ENCODE measurements around the gene LIN7A. TPM values are rescaled to one million over a fixed set of nuclear protein-coding genes. Genes with fewer than 3 reads are reported as not detected.

LIN7A gene
- total RNA-seq, 1 experiment from 2014 or later: 16.2 TPM

- Histone ChIP-seq H3K4me3 (ENCODE audit: low read depth, low read length) (no peak overlapping the region), H3K9me3 (no peaks in the 10 kb centered on the region), H3K36me3 (ENCODE audit: control insufficient read depth, insufficient read depth, low read length) (no peaks in the 10 kb centered on the region), H3K4me1 (no peaks in the 10 kb centered on the region), H3K27me3 (replicated peaks; ENCODE audit: control insufficient read depth, insufficient read depth, low read length) (no peaks in the 10 kb centered on the region)
- intact Hi-C loops (cut with micrococcal nuclease; ENCODE audit: unreplicated experiment): no loop called here
- H3K4me3 Mint-ChIP-seq (ENCODE audit: unreplicated experiment): no peak overlapping the region
- BruUV-seq (replicated peaks): no TSS peak
- ChIA-PET CTCF (interaction anchor here (0.7 kb wide), 1 partner anchor 105 kb away, joined by 4 read pairs; no protein-coding TSS in a partner anchor), POLR2A (no interaction called here)
- H3K4me1 Mint-ChIP-seq (ENCODE audit: low read depth, unreplicated experiment): peaks cover 6% of the 10 kb centered on the region
- peaks cover 5% of the 10 kb centered on the region for H3K36me3 Mint-ChIP-seq (ENCODE audit: insufficient read depth, unreplicated experiment)
- no peak for DNase-seq
- TF ChIP-seq CTCF (IDR thresholded peaks at IDR 0.05; ENCODE audit: insufficient read depth in 1 of 2, low read depth in 1 of 2, low read length in 1 of 2, severe bottlenecking in 1 of 2, unreplicated experiment in 1 of 2): no peak
- no peak overlapping the region for H3K27ac Mint-ChIP-seq (ENCODE audit: unreplicated experiment)
- H3K9me3 Mint-ChIP-seq (ENCODE audit: unreplicated experiment): no peaks in the 10 kb centered on the region
- H3K27me3 Mint-ChIP-seq (ENCODE audit: insufficient read depth, unreplicated experiment): no peaks in the 10 kb centered on the region
Observed at GRCh38 chr12:80943338-80943737, 5.6 kb upstream of the LIN7A start.

DNA sequence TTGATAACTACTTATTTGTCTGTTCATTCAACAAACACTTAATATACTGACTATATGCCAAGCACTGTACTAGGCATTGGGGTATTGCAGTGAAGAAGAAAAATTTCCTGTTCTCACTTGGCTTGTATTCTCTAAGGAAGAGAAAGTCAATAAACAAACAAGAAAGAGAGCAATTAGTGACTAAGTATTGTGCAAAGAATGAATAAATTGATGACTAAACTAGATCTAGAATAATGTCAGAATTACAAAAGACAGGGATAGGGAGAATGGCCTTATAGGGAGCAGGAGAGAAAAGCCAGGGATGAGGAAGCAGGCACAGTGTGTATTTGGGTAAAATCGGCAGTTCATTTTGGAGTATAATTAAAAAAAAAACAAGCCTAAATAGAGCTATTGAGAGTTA is 4.2 kb upstream of the LIN7A start:
- Histone ChIP-seq H3K36me3 (ENCODE audit: control insufficient read depth, insufficient read depth, low read length) (no peaks in the 10 kb centered on the region), H3K9me3 (no peaks in the 10 kb centered on the region), H3K4me3 (ENCODE audit: low read depth, low read length) (no peak overlapping the region), H3K4me1 (no peaks in the 10 kb centered on the region), H3K27me3 (replicated peaks; ENCODE audit: control insufficient read depth, insufficient read depth, low read length) (no peaks in the 10 kb centered on the region)
- peaks cover 2% of the 10 kb centered on the region for H3K27me3 Mint-ChIP-seq (ENCODE audit: insufficient read depth, unreplicated experiment)
- CTCF ChIA-PET: no interaction called here
- POLR2A ChIA-PET: no interaction called here
- peaks cover 5% of the 10 kb centered on the region for H3K36me3 Mint-ChIP-seq (ENCODE audit: insufficient read depth, unreplicated experiment)
- no TSS peak for BruUV-seq (replicated peaks)
- H3K4me3 Mint-ChIP-seq (ENCODE audit: unreplicated experiment): no peak overlapping the region
- H3K27ac Mint-ChIP-seq (ENCODE audit: unreplicated experiment): no peak overlapping the region
- H3K4me1 Mint-ChIP-seq (ENCODE audit: low read depth, unreplicated experiment): peaks cover 6% of the 10 kb centered on the region
- TF ChIP-seq CTCF (IDR thresholded peaks at IDR 0.05; ENCODE audit: insufficient read depth in 1 of 2, low read depth in 1 of 2, low read length in 1 of 2, severe bottlenecking in 1 of 2, unreplicated experiment in 1 of 2): no peak
- no peak for DNase-seq
- intact Hi-C loops (cut with micrococcal nuclease; ENCODE audit: unreplicated experiment): no loop called here
- H3K9me3 Mint-ChIP-seq (ENCODE audit: unreplicated experiment): no peaks in the 10 kb centered on the region

DNA sequence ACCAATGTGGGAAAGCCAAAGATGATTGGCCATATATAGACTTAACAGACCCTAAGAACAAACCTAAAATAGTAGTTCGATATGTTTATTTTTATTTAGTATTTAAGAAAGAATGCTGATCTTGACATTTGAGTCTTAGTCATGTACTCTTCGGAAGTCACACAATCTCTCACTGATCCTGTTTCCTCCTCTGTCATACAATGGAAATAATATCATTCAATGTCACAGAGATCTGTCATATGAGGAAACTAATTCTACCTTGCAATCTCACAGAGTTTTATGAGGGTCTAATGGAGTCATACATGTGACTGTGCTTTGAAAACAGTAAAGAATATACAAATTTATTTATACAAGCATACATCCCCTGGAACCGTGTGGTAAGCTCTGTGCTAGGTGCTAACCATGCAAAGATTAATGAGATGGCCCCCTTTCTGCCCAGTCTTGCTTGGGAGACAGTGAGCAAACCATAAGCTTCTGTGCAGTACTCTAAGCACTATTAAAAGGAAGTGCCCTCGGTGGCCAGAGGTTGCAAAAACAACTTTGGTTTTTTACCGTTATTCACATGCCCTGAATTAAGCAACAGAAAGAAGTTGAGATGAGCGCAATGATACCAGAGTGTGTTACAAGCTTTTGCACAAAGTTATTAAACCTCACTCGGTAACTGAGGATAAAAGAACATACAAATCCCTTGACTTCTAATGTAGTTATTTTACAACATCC is 1.7 kb upstream of the LIN7A start:
- Histone ChIP-seq H3K27me3 (replicated peaks; ENCODE audit: control insufficient read depth, insufficient read depth, low read length) (no peaks in the 10 kb centered on the region), H3K36me3 (ENCODE audit: control insufficient read depth, insufficient read depth, low read length) (no peaks in the 10 kb centered on the region), H3K4me3 (ENCODE audit: low read depth, low read length) (no peak overlapping the region), H3K4me1 (no peaks in the 10 kb centered on the region), H3K9me3 (no peaks in the 10 kb centered on the region)
- DNase-seq: no peak
- no peaks in the 10 kb centered on the region for H3K9me3 Mint-ChIP-seq (ENCODE audit: unreplicated experiment)
- peaks cover 2% of the 10 kb centered on the region for H3K27me3 Mint-ChIP-seq (ENCODE audit: insufficient read depth, unreplicated experiment)
- BruUV-seq (replicated peaks): no TSS peak
- intact Hi-C loops (cut with micrococcal nuclease; ENCODE audit: unreplicated experiment): loop anchor here (5.0 kb wide), 3 partner anchors 102 to 318 kb away; no protein-coding TSS in a partner anchor
- peaks cover 6% of the 10 kb centered on the region for H3K4me1 Mint-ChIP-seq (ENCODE audit: low read depth, unreplicated experiment)
- ChIA-PET CTCF (no interaction called here), POLR2A (no interaction called here)
- peaks cover 5% of the 10 kb centered on the region for H3K36me3 Mint-ChIP-seq (ENCODE audit: insufficient read depth, unreplicated experiment)
- no peak overlapping the region for H3K4me3 Mint-ChIP-seq (ENCODE audit: unreplicated experiment)
- H3K27ac Mint-ChIP-seq (ENCODE audit: unreplicated experiment): no peak overlapping the region
- TF ChIP-seq CTCF (IDR thresholded peaks at IDR 0.05; ENCODE audit: insufficient read depth in 1 of 2, low read depth in 1 of 2, low read length in 1 of 2, severe bottlenecking in 1 of 2, unreplicated experiment in 1 of 2): no peak
